HEK293 (cell line): ENCODE measurements around the gene TTC34.

Source experiments
- CTCF ChIA-PET: fragments of 350-600 bp; formaldehyde crosslinking; extraction: SDS; loops from one replicate; lab custom pipeline; 2021; ENCODE audit warnings: antibody characterized with exemption; lab: Yijun Ruan, JAX
- POLR2A ChIA-PET: fragments of 300-600 bp; formaldehyde crosslinking; extraction: SDS; loops from one replicate; lab custom pipeline; 2020; ENCODE audit warnings: antibody characterized with exemption, inconsistent platforms; lab: Yijun Ruan, JAX
- H3K27ac ChIP-seq: fragments of 200-500 bp; sonication (Bioruptor generic); 2 replicates; pipeline ENCODE4 v1.5.1; 2014; ENCODE audit warnings: low read depth, low read length, control low read depth, inconsistent platforms; ENCODE audit errors: extremely low read depth
- H3K36me3 ChIP-seq, 2 experiments: fragments of 200-500 bp in 1 of 2; sonication (Bioruptor generic) in 1 of 2; 1 replicate in 1 of 2; 2 replicates in 1 of 2; pipeline ENCODE4 v1.5.1; 2014 to 2017; ENCODE audit warnings: inconsistent platforms in 2 of 2, low read length in 2 of 2; ENCODE audit not compliant: control insufficient read depth in 2 of 2, insufficient read depth in 1 of 2
- H3K4me1 ChIP-seq: fragments of 200-500 bp; sonication (Bioruptor generic); 2 replicates; pipeline ENCODE4 v1.5.1; 2014; ENCODE audit warnings: mild to moderate bottlenecking, low read length, inconsistent platforms; ENCODE audit not compliant: control insufficient read depth, insufficient read depth
- H3K4me3 ChIP-seq: 2 replicates; pipeline ENCODE4 v1.5.1; 2011; ENCODE audit warnings: low read depth, mild to moderate bottlenecking, control low read depth, low read length, moderate library complexity
- H3K9me3 ChIP-seq: fragments of 200-500 bp; sonication (Bioruptor generic); 2 replicates; pipeline ENCODE4 v1.5.1; 2014; ENCODE audit warnings: low read depth, low read length, inconsistent platforms; ENCODE audit not compliant: control insufficient read depth, insufficient read depth
- GLI2 ChIP-seq: fragments of 450-650 bp; formaldehyde crosslinking; IDR thresholded peaks from 2 replicates; pipeline ENCODE4; 2017; ENCODE audit warnings: missing biosample characterization, missing genetic modification characterization, low read depth, borderline replicate concordance
- GLIS2 ChIP-seq: fragments of 450-650 bp; formaldehyde crosslinking; IDR thresholded peaks from 2 replicates; pipeline ENCODE4 v1.5.1; 2016; ENCODE audit warnings: missing biosample characterization, missing genetic modification characterization
- PATZ1 ChIP-seq: fragments of 450-650 bp; formaldehyde crosslinking; IDR thresholded peaks from 2 replicates; pipeline ENCODE4 v1.5.1; 2016; ENCODE audit warnings: missing biosample characterization, missing genetic modification characterization
- WT1 ChIP-seq: fragments of 450-650 bp; formaldehyde crosslinking; IDR thresholded peaks from 2 replicates; pipeline ENCODE4 v1.5.1; 2016; ENCODE audit warnings: missing biosample characterization, missing genetic modification characterization
- ZBTB20 ChIP-seq: fragments of 450-650 bp; formaldehyde crosslinking; IDR thresholded peaks from 2 replicates; pipeline ENCODE4 v1.5.1; 2016; ENCODE audit warnings: missing biosample characterization, missing genetic modification characterization
- ZBTB26 ChIP-seq: fragments of 450-650 bp; formaldehyde crosslinking; optimal IDR thresholded peaks from 2 replicates; pipeline ENCODE3; 2016; ENCODE audit warnings: missing biosample characterization, mild to moderate bottlenecking, missing genetic modification characterization
- ZFHX2 ChIP-seq: fragments of 450-650 bp; formaldehyde crosslinking; conservative IDR thresholded peaks from 2 replicates; pipeline ENCODE4 v1.5.1; 2016; ENCODE audit warnings: missing biosample characterization, missing genetic modification characterization
- ZIC2 ChIP-seq: fragments of 450-650 bp; formaldehyde crosslinking; IDR thresholded peaks from 2 replicates; pipeline ENCODE4 v1.5.1; 2016; ENCODE audit warnings: missing biosample characterization, missing genetic modification characterization
- ZNF19 ChIP-seq: fragments of 450-650 bp; formaldehyde crosslinking; IDR thresholded peaks from 2 replicates; pipeline ENCODE4; 2016; ENCODE audit warnings: missing biosample characterization, missing genetic modification characterization, low read depth
- ZNF335 ChIP-seq: fragments of 450-650 bp; formaldehyde crosslinking; conservative IDR thresholded peaks from 2 replicates; pipeline ENCODE4 v1.5.1; 2016; ENCODE audit warnings: missing biosample characterization, missing genetic modification characterization
- ZNF341 ChIP-seq: fragments of 450-650 bp; formaldehyde crosslinking; IDR thresholded peaks from 2 replicates; pipeline ENCODE4; 2016; ENCODE audit warnings: low read depth, missing biosample characterization, missing genetic modification characterization
- ZNF449 ChIP-seq: fragments of 450-650 bp; formaldehyde crosslinking; IDR thresholded peaks from 2 replicates; pipeline ENCODE4 v1.5.1; 2017; ENCODE audit warnings: missing biosample characterization, mild to moderate bottlenecking, missing genetic modification characterization, moderate library complexity
- ZNF518A ChIP-seq: fragments of 450-650 bp; formaldehyde crosslinking; conservative IDR thresholded peaks from 2 replicates; pipeline ENCODE4 v1.5.1; 2016; ENCODE audit warnings: low read depth, missing biosample characterization, missing genetic modification characterization
- ZNF561 ChIP-seq: fragments of 450-650 bp; IDR thresholded peaks from 2 replicates; pipeline ENCODE4 v1.5.1; 2018; ENCODE audit warnings: missing biosample characterization, missing genetic modification characterization, borderline replicate concordance
- ZNF677 ChIP-seq: fragments of 450-650 bp; IDR thresholded peaks from 2 replicates; pipeline ENCODE4 v1.5.0; 2018; ENCODE audit warnings: missing biosample characterization, mild to moderate bottlenecking, missing genetic modification characterization, moderate library complexity
- ZNF843 ChIP-seq: fragments of 450-650 bp; formaldehyde crosslinking; IDR thresholded peaks from 2 replicates; pipeline ENCODE4 v1.5.1; 2016; ENCODE audit warnings: missing biosample characterization, missing genetic modification characterization
- ZSCAN23 ChIP-seq: fragments of 450-650 bp; formaldehyde crosslinking; IDR thresholded peaks from 2 replicates; pipeline ENCODE4 v1.5.1; 2016; ENCODE audit warnings: missing biosample characterization, missing genetic modification characterization

The TTC34 gene

DNA sequence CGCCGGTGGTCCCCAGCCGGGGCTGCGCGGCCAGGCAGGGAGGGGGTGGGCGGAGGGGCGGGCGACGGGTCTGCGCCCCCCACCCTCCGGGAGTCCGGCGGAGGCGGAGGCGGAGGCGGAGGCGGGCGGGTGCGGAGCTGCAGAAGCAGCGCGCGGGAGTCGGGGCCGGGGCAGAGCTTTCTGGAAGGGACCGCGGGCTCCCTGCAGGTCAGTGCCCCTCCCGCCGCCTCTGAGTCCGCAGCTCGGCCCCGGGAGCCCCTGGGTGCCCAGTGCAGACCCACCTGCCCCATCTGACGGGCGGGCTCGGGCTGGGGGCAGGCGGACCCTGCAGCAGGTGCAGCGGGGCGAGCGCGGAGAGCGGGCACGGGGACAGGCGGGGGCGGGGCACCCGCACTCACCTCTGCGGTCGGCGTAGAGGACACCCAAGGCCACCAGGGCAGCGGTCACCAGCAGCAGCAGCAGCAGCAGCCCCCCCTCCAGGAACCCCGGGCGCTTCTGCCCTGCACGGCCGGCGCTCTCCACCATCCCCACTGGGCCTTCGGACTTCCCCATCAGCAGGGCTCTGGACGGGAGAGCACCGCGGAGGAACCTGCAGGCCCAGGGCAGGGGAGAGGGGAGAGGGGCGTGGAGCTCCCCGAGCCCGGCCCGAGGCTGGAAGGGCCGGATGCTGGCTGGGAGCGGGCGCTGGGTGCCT lies 172.4 kb downstream of the TTC34 start:
- ChIA-PET POLR2A (no interaction called here), CTCF (interaction anchor here (0.7 kb wide), 1 partner anchor 173 kb away, joined by 5 read pairs; no protein-coding TSS in a partner anchor)
- no peaks in the 10 kb centered on the region for H3K4me1 ChIP-seq
- H3K9me3 ChIP-seq: no peaks in the 10 kb centered on the region
- H3K27ac ChIP-seq: no peak overlapping the region
- H3K36me3 ChIP-seq: no peaks in the 10 kb centered on the region
- no peak for TF ChIP-seq ZNF677 (tag by site-specific recombination)
- TF ChIP-seq ZNF19 (tag by site-specific recombination): no peak
- no peak for TF ChIP-seq GLI2 (tag by site-specific recombination)
- TF ChIP-seq ZBTB26 (tag by site-specific recombination): peak; percentile 25
- TF ChIP-seq ZSCAN23 (tag by site-specific recombination): no peak
- no peak for TF ChIP-seq WT1 (tag by site-specific recombination)
- no peak for TF ChIP-seq ZNF843
- TF ChIP-seq ZFHX2: peak; percentile 65
- H3K4me3 ChIP-seq: no peak overlapping the region

DNA sequence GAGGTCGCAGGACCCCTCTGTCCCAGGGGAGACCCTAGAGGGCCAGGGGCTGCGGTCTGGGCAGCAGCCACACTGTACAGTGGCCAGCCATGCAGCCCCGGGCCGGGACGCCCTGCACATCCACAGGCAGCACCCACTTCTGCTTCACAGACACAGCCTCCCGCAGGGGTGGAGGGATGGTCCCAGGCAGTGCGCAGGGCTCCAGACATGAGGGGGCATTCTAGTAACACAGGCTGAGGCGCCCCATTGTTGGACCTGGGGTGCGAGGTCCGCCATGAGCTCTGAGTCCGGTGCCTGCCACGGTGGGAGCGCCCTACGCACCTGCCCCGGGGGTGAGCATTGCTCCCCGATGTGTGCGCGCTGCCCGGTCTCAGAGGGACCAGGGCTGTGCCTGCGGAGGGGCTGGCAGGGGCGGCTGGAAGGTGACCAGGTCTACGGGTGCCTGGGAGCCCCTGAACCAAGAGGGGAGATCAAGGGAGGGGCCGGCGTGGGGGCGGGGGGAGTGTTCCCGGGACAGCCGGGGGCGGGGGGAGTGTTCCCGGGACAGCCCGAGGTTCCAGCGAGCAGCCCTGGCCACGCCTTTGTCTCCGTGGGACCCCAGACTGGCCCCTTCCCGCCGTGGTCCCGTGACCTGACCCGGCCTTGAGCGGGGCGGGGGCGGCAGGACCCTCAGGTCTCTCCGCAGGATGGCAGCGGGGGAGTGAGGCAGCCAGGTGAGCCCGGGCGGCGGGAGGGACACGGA lies 173.1 kb downstream of the TTC34 start:
- CTCF ChIA-PET: no interaction called here
- Histone ChIP-seq H3K27ac (no peak overlapping the region), H3K4me3 (no peak overlapping the region), H3K4me1 (no peaks in the 10 kb centered on the region), H3K36me3 (no peaks in the 10 kb centered on the region), H3K9me3 (no peaks in the 10 kb centered on the region)
- POLR2A ChIA-PET: interaction anchor here (0.7 kb wide), 1 partner anchor 10 kb away, joined by 3 read pairs; no protein-coding TSS in a partner anchor
- 0 out of 2 replicates have a peak, but pooled peaks have one; percentile 41 for TF ChIP-seq GLIS2 (tag by site-specific recombination)
- TF ChIP-seq ZNF341 (tag by site-specific recombination): peak; percentile 92
- TF ChIP-seq ZNF518A (tag by site-specific recombination): no peak
- no peak for TF ChIP-seq ZNF449 (tag by site-specific recombination)
- TF ChIP-seq ZNF561 (tag by site-specific recombination): peak; percentile 97; the same call in 1 of the 2 replicates
- TF ChIP-seq ZBTB20 (tag by site-specific recombination): peak; percentile 51; the same call in 1 of the 2 replicates
- peak; percentile 34; the same call in 1 of the 2 replicates for TF ChIP-seq PATZ1 (tag by site-specific recombination)
- peak; percentile 21; the same call in 1 of the 2 replicates for TF ChIP-seq ZIC2 (tag by site-specific recombination)
- TF ChIP-seq ZNF335: peak; percentile 28
